Erythroblast (primary cell): ENCODE results near the gene GLRX5.

Experiments
- GATA1 ChIP-seq: IDR thresholded peaks from 2 replicates; pipeline ENCODE4 v1.6.1; 2011; ENCODE audit warnings: low read depth, mild to moderate bottlenecking, control low read depth, low read length, moderate library complexity
- POLR2A ChIP-seq: IDR thresholded peaks from 2 replicates; pipeline ENCODE4 v1.6.1; 2011; ENCODE audit warnings: mild to moderate bottlenecking, low read length

DNA sequence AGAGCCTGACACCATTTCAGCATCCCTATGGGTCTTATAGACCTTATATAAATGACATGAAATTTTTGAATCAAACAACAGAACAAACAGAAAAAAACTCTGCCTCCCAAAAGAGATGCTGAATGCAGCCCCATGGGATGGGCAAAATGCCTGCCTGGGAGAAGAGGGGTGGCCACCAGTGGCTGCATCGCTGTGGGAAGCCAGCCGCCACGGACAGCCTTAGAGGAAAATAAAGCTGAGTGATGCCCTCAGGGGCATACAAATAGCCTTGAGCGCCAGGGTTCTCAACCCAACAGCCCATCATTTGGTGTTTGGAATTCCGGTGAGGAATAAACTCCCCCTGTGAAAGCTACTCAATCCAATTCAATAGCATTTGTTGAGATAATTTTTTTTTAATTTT, 41.3 kb upstream of the GLRX5 start:
- TF ChIP-seq POLR2A (no peak), GATA1 (no peak)
